HG03064 (cell line): Measurements from ENCODE around the gene LCN12.
A peak's percentile ranks its signal among the peaks of the same experiment; 100 is the strongest.

Experiments
- ATAC-seq: cut with Tn5 transposase; IDR thresholded peaks from one replicate; pipeline ENCODE4 v1.9.1; 2021; ENCODE audit warnings: low read depth; ENCODE audit not compliant: unreplicated experiment

The LCN12 gene

GRCh38 chr9:136944212-136944518, 7.9 kb upstream of the LCN12 start:
- no peak for ATAC-seq

- peak; percentile 59 for ATAC-seq
Measured at GRCh38 chr9:136944519-136945332, 7.3 kb upstream of the LCN12 start, which contains the start of the genes C8G and FBXW5. Gene C8G, plus strand, starts transcription at chr9:136945243. Its CDS starts 78 bp downstream, at chr9:136945321. Gene FBXW5, minus strand, starts transcription at chr9:136944738. Its CDS starts 655 bp downstream, at chr9:136944083.

GRCh38 chr9:136945333-136946227, 6.5 kb upstream of the LCN12 start:
- no peak for ATAC-seq

- no peak for ATAC-seq
Measured at GRCh38 chr9:136946228-136947027, 5.6 kb upstream of the LCN12 start.

GRCh38 chr9:136947028-136947891, 4.8 kb upstream of the LCN12 start:
- no peak for ATAC-seq

- no peak for ATAC-seq
Measured at GRCh38 chr9:136947955-136948510, 4.0 kb upstream of the LCN12 start.

- ATAC-seq, result no peak
Measured at GRCh38 chr9:136949239-136949816, 2.7 kb upstream of the LCN12 start.

GRCh38 chr9:136949817-136950655, 2.0 kb upstream of the LCN12 start:
- peak; percentile 54 for ATAC-seq

- ATAC-seq, result no peak
Measured at GRCh38 chr9:136950656-136951276, 1.3 kb upstream of the LCN12 start.

GRCh38 chr9:136952321-136952850, 313 bp downstream of the LCN12 start:
- ATAC-seq, result no peak

- no peak for ATAC-seq
Measured at GRCh38 chr9:136952876-136953770, 1.1 kb downstream of the LCN12 start.

- no peak for ATAC-seq
Measured at GRCh38 chr9:136953771-136954269, 1.7 kb downstream of the LCN12 start.

GRCh38 chr9:136954270-136955083, 2.4 kb downstream of the LCN12 start:
- no peak for ATAC-seq

- ATAC-seq, result no peak
Measured at GRCh38 chr9:136955202-136955942, 3.3 kb downstream of the LCN12 start.

- no peak for ATAC-seq
Measured at GRCh38 chr9:136955943-136956335, 3.9 kb downstream of the LCN12 start.
